HEK293 (cell line): ENCODE data around the gene TNFRSF18.

Source experiments
- ATF2 ChIP-seq: fragments of 450-650 bp; formaldehyde crosslinking; IDR thresholded peaks from 2 replicates; pipeline ENCODE4 v1.5.1; 2016; ENCODE audit warnings: missing biosample characterization, missing genetic modification characterization, low read depth
- CTCF ChIP-seq: fragments of 450-650 bp; formaldehyde crosslinking; IDR thresholded peaks from 2 replicates; pipeline ENCODE4 v1.5.1; 2016; ENCODE audit warnings: missing biosample characterization, missing genetic modification characterization
- PATZ1 ChIP-seq: fragments of 450-650 bp; formaldehyde crosslinking; IDR thresholded peaks from 2 replicates; pipeline ENCODE4 v1.5.1; 2016; ENCODE audit warnings: missing biosample characterization, missing genetic modification characterization
- TCF7L2 ChIP-seq: IDR thresholded peaks from 2 replicates; pipeline ENCODE4 v1.6.1; 2011; ENCODE audit warnings: low read depth, mild to moderate bottlenecking, inconsistent platforms, low read length, moderate library complexity, borderline replicate concordance
- TSHZ1 ChIP-seq: fragments of 450-650 bp; formaldehyde crosslinking; IDR thresholded peaks from 2 replicates; pipeline ENCODE4 v1.5.1; 2016; ENCODE audit warnings: missing biosample characterization, missing genetic modification characterization, borderline replicate concordance
- ZBTB11 ChIP-seq: fragments of 450-650 bp; formaldehyde crosslinking; conservative IDR thresholded peaks from 2 replicates; pipeline ENCODE4 v1.5.1; 2016; ENCODE audit warnings: low read depth, missing biosample characterization, missing genetic modification characterization
- ZNF48 ChIP-seq: fragments of 450-650 bp; formaldehyde crosslinking; IDR thresholded peaks from 2 replicates; pipeline ENCODE4 v1.5.1; 2016; ENCODE audit warnings: missing biosample characterization, missing genetic modification characterization
- ZNF530 ChIP-seq: fragments of 450-650 bp; formaldehyde crosslinking; IDR thresholded peaks from 2 replicates; pipeline ENCODE4 v1.5.1; 2016; ENCODE audit warnings: low read depth, missing biosample characterization, missing genetic modification characterization
- ZNF558 ChIP-seq: fragments of 450-650 bp; formaldehyde crosslinking; IDR thresholded peaks from 2 replicates; pipeline ENCODE4 v1.5.1; 2016; ENCODE audit warnings: missing biosample characterization, missing genetic modification characterization
- ZNF660 ChIP-seq: fragments of 450-650 bp; IDR thresholded peaks from 2 replicates; pipeline ENCODE4 v1.5.1; 2018; ENCODE audit warnings: missing biosample characterization, mild to moderate bottlenecking, missing genetic modification characterization
- ZNF76 ChIP-seq: fragments of 450-650 bp; formaldehyde crosslinking; IDR thresholded peaks from 2 replicates; pipeline ENCODE4; 2016; ENCODE audit warnings: low read depth, missing biosample characterization, missing genetic modification characterization, borderline replicate concordance

- TF ChIP-seq CTCF (tag by site-specific recombination), result no peak
- no peak for TF ChIP-seq ATF2 (tag by site-specific recombination)
- TF ChIP-seq TCF7L2, result no peak
- TF ChIP-seq ZNF558, result no peak
- no peak for TF ChIP-seq TSHZ1 (tag by site-specific recombination)
- no peak for TF ChIP-seq ZBTB11 (tag by site-specific recombination)
- no peak for TF ChIP-seq PATZ1
- no peak for TF ChIP-seq ZNF76 (tag by site-specific recombination)
- TF ChIP-seq ZNF48, result no peak
- no peak for TF ChIP-seq ZNF530 (tag by site-specific recombination)
- TF ChIP-seq ZNF660 (tag by site-specific recombination), result no peak
These were observed 13.8 kb upstream of the TNFRSF18 start for GRCh38 chr1:1220197-1220596.
